UCSD-AML1 (cell line): ENCODE data around the gene ANKRD42.
A peak's percentile ranks its signal among the peaks of the same experiment; 100 is the strongest.
"Not testable (repeated sequence)": the region's sequence is repeated elsewhere in the genome, so short reads cannot be mapped to it uniquely, and the experiment has no call there.

Experiments used
- DNase-seq: peaks from one replicate; lab custom pipeline; 2025; ENCODE audit not compliant: unreplicated experiment; lab: John Stamatoyannopoulos, UW

ANKRD42 gene

DNA sequence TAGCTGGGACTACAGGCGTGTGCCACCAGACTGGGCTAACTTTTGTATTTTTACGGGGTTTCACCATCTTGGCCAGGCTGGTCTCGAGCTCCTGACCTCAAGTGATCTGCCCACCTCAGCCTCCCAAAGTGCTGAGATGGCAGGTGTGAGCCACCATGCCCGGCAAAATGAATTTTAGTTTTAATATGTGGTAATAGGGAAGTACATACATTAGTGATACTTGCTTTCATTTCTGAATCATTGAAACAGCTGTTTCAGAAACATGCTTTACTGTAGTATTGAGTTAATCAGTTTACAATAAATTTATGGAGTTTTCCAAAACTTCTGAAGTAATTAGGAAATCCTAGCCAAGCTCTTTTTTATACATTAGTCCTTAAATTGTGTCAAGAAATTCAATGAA, 21.0 kb upstream of the ANKRD42 start:
- no peak for DNase-seq

DNA sequence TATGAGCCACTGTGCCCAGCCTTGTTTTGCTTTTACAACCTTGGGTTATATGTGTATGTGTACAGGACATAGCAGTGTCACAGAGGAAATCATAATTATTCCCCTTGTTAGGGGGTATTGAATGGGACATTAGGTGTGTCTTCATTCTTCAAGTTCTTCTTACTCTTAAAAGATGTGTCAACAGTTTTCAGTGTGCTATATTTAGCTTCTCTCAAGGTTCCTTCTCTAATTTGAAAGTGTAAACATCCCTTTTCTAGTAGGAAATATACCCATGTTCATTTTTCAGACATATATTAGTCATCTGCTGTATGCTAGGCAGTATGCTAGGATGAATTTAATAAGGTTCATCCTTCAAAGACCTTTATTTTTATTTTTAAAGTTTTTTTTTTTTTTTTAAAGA, 19.5 kb upstream of the ANKRD42 start:
- no peak for DNase-seq

DNA sequence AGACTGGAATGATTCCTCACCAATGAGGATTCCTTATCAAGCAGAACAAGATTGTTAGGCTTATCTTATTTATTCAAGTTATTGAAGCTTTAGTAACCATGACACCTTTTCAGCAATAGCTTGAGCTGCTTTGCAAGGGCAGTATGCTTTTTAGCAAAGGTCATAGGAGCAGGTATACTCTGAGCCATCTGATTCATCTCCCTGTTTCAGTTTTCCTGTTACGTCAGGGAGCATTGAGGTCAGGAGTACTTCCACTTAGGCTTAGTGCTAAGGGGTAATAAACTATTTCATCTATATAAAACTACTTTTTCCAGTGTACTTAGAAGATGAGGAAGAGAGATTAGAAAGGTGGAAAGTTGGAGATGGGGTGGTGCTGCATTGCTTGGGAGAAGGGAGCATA, 17.7 kb upstream of the ANKRD42 start:
- no peak for DNase-seq

DNA sequence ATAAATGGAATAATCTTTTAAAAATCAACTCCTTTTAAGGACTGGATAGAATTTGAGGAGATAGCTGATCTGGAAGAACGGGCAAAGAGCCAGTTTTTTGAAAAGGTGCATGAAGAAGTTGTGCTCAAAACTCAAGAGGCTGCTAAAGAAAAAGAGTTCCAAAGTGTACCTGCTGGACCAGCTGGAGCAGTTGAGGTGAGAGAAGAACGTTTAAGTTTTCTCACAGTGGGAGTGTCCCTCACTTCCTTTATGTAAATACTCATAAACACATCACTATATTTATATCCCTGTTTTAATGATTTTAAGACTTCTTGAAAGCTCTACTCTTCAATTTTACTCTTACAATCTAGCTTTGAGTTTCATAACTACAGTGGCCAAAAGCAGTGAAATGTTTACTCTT, 11.7 kb upstream of the ANKRD42 start:
- no peak for DNase-seq

DNA sequence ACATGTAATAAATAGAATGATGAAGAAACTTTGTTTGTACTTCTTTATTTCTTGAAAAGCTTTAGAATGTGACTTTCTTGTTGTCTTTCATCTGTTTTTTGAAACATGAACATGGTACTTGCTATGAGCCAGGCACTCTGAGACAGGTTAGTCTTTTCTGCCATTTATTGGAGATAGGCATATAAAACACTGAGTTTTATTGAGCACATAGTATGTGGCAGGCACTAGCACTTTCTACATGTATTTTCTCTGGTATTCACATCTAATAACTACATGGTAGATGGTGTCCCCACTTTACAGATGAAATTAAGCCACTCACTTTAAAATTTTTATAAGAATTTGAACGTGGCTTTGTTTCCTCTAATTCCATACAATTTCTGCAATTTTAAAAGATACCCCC, 7.7 kb upstream of the ANKRD42 start:
- DNase-seq: no peak

GRCh38 chr11:83187465-83187864, 6.0 kb upstream of the ANKRD42 start:
- DNase-seq: no peak

DNA sequence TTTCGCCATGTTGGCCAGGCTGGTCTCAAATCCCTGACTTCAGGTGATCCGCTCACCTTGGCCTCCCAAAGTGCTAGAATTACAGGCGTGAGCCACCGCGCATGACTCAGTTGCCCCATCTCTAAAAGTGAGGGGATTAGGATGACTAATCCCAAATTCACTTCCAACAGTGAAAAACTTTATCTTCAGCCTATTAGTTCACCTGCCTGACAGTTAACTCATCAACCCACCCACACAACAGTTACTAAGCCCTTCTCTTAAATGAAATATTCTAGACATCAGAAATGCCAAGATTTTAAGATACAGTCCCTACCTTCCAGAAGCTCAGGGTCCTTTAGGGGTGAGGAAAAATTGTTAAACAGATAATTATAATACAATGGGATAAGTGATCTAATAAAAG, 2.0 kb upstream of the ANKRD42 start:
- no peak for DNase-seq

DNA sequence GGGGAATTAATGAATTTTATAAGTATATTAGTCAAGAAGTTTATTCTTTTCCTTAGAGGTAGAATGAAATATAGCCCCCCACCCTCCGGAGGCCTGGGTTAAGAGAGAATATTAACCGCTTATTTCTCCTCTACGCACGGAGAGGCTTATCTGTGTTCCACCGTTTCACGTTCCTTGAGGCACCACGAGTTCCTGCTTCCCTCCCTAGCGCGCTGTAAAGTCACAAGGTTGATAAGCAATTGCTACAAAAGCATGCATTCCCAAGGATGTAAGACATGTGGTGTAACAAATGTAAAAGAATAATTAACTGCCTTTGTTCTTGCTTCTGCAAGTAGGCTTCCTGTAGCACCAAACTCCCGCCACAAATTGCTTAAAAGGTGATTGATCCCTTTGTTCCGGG, 1.5 kb upstream of the ANKRD42 start:
- peak; percentile 7 for DNase-seq

DNA sequence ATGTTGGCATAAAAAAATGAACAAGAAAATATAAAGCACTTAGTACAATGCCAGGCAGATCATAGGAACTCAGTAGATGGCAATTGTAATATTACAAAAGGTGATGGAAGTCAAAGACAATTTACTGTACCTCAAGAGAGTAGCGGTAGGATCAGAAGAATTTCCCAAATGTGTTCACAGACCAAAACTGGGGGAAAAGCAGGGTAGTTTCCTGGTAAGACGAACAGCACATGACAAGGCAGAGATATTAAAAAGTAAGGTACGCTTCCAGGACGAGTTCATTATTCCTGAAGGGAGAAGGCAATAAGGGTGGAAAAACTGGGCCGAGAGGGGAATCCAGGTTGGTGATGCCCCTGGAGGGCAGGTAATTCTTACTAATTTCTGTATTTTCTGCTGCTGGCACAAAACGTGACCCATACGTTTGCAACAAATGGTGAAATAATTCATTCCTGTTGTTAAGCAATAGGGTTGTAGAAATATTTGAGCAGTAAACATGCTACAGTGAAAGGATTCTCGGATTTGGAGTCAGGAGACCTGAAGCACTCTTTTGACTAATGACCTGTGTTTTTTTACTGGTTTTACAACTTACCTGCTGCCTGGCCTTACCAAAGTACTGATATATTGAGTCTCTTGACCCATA, 786 bp upstream of the ANKRD42 start:
- no peak for DNase-seq

DNA sequence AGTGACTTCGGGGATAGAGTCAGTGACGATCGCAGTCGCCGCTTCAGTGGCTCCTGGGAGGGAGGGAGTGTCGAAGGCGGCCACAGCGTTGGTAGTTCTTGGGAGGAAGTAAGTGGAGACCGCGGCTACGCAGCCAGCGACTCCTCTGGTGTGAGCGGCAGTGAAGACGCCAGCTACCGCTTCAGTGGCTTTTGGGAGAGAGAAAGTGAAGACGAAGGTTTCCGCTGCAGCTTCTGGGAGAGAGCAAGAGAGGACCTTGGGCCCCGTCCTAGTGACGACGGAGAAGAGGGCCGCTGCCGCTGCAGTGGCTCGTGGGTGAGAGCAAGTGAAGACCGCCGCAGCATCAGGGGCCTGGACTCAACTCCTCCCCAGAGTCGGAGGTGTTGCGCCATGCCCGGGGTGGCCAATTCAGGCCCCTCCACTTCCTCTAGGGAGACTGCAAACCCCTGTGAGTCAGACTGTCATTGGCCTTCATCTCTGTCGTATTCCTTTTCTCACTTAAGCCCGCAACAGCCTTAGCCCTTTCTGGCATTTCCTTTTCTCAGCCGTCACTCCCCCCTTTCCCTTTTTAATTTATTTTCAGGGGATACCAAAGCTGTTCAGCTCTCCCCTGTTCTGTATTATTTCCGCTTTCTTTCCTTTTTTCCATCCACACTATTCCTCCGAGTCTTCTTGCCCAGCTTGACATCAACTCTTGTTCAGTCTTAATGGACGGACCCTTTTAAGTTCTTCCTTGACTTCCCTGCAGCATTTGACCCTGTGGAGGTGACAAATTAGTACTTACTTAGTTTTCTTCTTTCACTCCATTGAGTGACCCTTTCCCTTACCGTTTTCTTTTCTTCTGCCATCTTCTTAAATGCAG, 1.0 kb downstream of the ANKRD42 start:
- DNase-seq: peak; percentile 71

DNA sequence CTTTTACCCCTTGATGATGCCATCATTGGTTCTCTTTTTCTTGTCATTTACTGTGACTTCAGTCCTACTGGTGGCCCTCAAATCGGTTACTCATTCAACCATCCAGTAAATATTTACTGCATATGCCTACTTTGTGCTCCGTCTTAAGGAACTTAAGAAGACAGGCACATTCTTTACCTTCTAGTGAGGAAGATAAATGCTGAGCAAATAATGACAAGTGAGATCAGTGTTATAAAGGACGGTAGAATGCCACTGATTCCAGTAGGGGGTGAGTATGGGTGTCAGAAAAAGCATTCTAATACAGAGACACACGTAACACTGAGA, 1.6 kb downstream of the ANKRD42 start:
- DNase-seq: no peak

GRCh38 chr11:83195649-83196048, 2.1 kb downstream of the ANKRD42 start:
- no peak for DNase-seq

DNA sequence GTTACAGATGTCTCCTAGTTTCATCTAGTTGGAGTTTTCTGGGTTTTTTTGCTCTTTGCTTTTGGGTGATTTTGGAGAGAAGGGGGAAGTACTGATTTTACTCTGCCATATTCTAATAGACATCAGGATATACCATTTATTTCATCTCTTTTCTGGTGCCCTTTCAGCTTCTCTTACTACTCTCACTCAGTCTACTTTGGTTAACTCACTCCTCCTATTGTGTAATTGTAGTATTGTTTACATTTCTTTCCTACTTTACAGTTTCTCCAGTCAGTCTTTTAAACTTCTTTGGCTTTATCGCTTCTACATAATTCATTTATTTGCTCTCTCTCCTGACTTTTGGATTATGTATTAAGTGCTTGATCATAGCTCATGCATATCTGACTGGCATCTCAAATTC, 6.5 kb downstream of the ANKRD42 start:
- DNase-seq: no peak

- DNase-seq: no peak
Observed at GRCh38 chr11:83205608-83206185, 12.2 kb downstream of the ANKRD42 start.

- no peak for DNase-seq
Observed at GRCh38 chr11:83206221-83206620, 12.7 kb downstream of the ANKRD42 start.

DNA sequence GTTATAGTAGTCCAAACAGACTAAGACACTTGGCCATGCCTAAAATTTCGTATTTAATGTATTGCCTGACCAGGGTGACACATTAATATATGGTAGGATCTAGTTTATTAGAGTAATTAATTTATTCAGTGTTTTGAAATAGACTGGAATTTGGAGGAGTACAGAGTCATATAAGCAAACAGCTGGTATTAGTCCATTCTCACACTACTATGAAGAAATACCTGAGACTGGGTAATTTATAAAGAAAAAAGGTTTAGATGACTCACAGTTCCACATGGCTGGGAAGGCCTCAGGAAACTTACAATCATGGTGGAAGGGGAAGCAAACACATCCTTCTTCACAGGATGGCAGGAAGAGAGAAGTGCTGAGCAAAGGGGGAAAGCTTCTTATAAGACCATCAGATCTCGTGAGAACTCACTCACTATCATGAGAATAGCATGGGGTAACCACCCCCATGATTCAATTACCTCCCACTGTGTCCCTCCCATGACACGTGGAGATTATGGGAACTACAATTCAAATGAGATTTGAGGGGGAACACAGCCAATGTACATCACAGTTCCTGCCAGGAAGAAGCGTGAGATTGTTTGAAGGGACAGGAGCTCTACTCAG, 13.4 kb downstream of the ANKRD42 start:
- DNase-seq: not testable (repeated sequence)

DNA sequence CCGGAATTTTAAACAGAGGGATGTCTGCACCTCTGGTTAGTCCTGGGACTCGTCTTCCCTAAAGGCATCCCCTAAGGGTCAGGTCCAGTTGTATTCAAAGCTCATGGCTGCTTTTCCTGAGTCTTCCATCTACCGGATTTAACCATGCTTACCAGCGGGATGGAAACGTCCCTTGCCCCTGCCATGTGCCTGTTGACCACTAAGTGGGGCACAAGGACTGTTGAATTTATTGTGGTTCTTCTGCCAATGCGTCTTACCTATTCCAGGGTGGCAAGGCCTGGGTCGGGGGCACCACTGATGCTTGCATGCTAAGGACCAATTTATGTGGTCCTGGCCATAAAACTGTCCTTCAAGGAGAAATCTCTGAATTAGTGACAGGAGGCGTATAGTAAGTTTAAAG, 25.6 kb downstream of the ANKRD42 start:
- peak; percentile 7 for DNase-seq

- no peak for DNase-seq
Observed at GRCh38 chr11:83220260-83220659, 26.7 kb downstream of the ANKRD42 start.

DNA sequence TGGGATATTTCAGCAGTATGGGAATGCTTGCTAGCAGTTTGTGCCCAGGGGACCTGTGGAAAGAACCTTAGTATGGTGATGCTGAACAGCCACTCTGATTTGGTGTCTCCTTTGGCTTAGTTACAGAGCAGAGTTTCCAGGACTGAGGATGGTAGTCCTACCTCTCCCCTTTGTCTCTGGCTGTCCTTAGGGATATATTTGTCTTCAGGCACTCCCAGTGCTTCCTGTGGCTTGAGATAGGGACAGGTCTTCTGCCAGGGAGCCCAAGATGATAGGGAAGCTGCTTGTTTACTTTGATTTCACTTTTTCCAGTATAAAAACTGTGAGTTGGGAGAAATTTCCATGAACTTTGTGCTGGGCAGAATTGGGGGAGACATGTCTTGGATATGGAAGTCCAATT, 28.2 kb downstream of the ANKRD42 start:
- DNase-seq: no peak

DNA sequence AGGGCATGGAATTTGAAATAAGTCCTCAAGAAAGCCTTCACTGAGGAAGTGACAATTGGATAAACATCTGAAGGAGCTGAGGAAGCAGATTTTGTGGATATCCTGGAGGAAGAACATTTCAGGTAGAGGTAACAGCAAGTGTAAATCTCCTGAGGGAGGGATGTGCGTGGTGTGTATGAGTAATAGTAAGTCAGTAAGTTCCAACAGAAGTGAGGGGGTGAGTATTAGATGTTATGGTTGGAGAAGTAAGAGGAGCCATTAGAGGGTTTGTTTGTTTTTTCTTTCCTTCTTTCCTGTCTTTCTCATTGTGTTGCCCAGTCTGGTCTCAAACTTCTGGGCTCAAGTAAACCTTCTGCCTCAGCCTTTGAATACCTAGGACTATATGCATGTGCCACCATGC, 29.0 kb downstream of the ANKRD42 start:
- DNase-seq: no peak

- no peak for DNase-seq
Observed at GRCh38 chr11:83223457-83223856, 29.9 kb downstream of the ANKRD42 start.

DNA sequence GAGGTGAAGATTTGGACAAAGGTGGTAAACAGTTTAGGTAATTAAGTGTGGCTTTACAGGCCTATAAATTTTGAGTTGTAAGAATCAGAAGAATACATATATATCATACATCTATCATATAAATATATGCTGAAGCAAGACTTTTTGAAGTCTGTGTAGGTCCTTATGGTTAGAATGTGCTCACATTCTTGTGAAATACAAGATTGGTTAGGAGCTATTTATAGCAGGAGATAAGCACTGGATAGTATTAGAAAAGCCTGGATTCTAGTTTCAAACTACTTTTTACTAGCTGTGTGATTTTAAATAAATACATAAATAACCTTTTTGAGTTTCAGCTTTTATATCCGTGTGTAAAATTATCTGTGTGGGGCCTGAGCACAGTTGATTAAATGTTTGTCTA, 42.3 kb downstream of the ANKRD42 start:
- no peak for DNase-seq
